GM19025 (cell line): Measurements from ENCODE around the gene ABCD1.

Experiments used
- ATAC-seq: cut with Tn5 transposase; IDR thresholded peaks from one replicate; pipeline ENCODE4 v1.9.1; 2021; ENCODE audit warnings: mild to moderate bottlenecking, low read depth, moderate library complexity; ENCODE audit not compliant: unreplicated experiment

Gene ABCD1

GRCh38 chrX:153782313-153782712, 57.7 kb downstream of the ABCD1 start:
- no peak for ATAC-seq

- ATAC-seq: no peak
Measured at GRCh38 chrX:153782871-153783270, 58.2 kb downstream of the ABCD1 start.

- ATAC-seq: no peak
Measured at GRCh38 chrX:153783378-153784013, 58.8 kb downstream of the ABCD1 start.

GRCh38 chrX:153784325-153784967, 59.8 kb downstream of the ABCD1 start:
- ATAC-seq: no peak

GRCh38 chrX:153786669-153787068, 62.0 kb downstream of the ABCD1 start:
- no peak for ATAC-seq

GRCh38 chrX:153789654-153790053, 65.0 kb downstream of the ABCD1 start:
- ATAC-seq: no peak

- no peak for ATAC-seq
Measured at GRCh38 chrX:153791104-153791852, 66.6 kb downstream of the ABCD1 start.

- ATAC-seq: no peak
Measured at GRCh38 chrX:153792368-153792767, 67.7 kb downstream of the ABCD1 start.

- no peak for ATAC-seq
Measured at GRCh38 chrX:153793291-153793690, 68.6 kb downstream of the ABCD1 start.
